Mucosa of gallbladder (tissue), 1 donor: ENCODE measurements around the gene OR3A3. TPM values are rescaled to one million over a fixed set of nuclear protein-coding genes. Genes with fewer than 3 reads are reported as not detected.

ENCODE experiments used
- DNase-seq: peaks from one replicate; pipeline ENCODE4 v3.0.0-alpha.2; 2020; ENCODE audit warnings: low spot score
- total RNA-seq: library from RNA; stranded (reverse); gene quantifications from one replicate; pipeline ENCODE4 v1.2.1, GENCODE V29; 2021
- donor health status: DM: no; HTN: no; CAD: no.

OR3A3 gene
- total RNA-seq, 1 donor from 2014 or later = not detected

GRCh38 chr17:3472137-3472536 is 61.0 kb downstream of the OR3A3 start:
- no peak for DNase-seq

Other genes with a start within 250 kb of the OR3A3 start
- not detected for gene OR1A2, start 213.9 kb upstream of the OR3A3 start, total RNA-seq
- gene OR1A1, start 203.7 kb upstream of the OR3A3 start, total RNA-seq = not detected
- 0.81 TPM for gene OR3A1, start 113.0 kb upstream of the OR3A3 start, total RNA-seq
- gene OR3A2, start 25.1 kb upstream of the OR3A3 start, total RNA-seq = 3.0 TPM
- not detected for gene OR1E1, start 13.0 kb upstream of the OR3A3 start, total RNA-seq
- gene OR1E2, start 22.5 kb downstream of the OR3A3 start, total RNA-seq = not detected
- 0.32 TPM for gene SPATA22, start 60.4 kb downstream of the OR3A3 start, total RNA-seq
- 2.4 TPM for gene ASPA, start 64.6 kb downstream of the OR3A3 start, total RNA-seq
- gene TRPV3, start 146.4 kb downstream of the OR3A3 start, total RNA-seq = 5.7 TPM
- 6.4 TPM for gene TRPV1, start 198.0 kb downstream of the OR3A3 start, total RNA-seq
- 14.5 TPM for gene SHPK, start 224.9 kb downstream of the OR3A3 start, total RNA-seq
- 13.4 TPM for gene CTNS, start 225.4 kb downstream of the OR3A3 start, total RNA-seq